ENCODE data around the gene ZNF813.
"Not testable (repeated sequence)": the region's sequence is repeated elsewhere in the genome, so short reads cannot be mapped to it uniquely, and the experiment has no call there.

ZNF813 gene

DNA sequence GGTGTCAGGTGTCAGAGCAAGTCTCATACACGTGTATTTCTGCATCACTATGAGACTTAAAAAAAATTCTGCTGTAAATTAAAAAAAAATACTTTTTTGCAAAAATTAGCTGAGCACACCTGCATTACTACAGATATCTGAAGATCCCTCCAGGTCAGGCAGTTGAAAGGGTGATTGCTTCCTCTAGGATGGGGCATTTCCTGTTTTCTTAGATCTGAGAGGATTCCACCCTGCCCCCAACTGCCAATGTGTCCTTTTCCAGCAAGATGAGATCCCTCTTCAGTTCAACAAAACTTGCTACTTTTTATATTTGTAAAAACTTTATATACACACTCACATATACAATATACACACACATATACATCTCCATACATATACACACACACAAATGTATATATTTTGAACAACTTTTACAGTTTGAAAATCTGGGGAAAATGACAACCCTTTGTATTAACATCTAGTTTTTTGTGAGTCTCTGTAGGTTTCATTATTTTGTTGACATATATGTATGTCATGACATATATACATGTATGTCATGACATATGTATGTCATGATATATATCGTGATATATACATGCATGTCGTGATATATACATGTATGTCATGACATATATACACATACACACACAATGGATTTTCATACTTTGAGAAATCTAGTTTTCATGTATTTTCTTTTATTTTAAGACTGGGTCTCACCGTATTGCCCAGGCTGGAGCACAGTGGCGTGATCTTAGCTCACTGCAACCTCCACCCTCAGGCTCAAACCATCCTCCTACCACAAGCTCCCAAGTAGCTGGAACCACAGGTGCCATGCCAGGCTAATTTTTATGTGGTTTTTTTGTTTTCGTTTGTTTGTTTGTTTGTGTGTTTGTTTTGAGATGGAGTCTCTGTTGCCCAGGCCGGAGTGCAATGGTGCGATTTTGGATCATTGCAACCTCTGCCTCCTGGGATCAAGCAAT lies 17.8 kb downstream of the ZNF813 start:
- no peak for DNase-seq (ENCODE audit: low read depth)

DNA sequence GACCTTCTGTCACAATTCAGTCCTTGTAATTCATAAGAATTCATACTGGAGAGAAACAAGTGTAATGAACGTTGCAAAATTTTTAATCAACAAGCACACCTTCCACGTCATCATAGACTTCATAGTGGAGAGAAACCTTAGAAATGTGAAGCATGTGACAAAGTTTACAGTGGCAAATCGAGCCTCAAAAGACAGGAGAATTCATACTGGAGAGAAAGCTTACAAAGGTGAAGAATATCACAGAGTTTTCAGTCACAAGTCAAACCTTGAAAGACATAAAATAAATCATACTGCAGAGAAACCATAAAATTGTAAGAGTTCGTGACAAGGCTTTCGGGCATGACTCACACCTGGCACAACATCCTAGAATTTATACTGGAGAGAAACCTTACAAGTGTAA lies 24.6 kb downstream of the ZNF813 start:
- no peak for DNase-seq (ENCODE audit: low read depth)

DNA sequence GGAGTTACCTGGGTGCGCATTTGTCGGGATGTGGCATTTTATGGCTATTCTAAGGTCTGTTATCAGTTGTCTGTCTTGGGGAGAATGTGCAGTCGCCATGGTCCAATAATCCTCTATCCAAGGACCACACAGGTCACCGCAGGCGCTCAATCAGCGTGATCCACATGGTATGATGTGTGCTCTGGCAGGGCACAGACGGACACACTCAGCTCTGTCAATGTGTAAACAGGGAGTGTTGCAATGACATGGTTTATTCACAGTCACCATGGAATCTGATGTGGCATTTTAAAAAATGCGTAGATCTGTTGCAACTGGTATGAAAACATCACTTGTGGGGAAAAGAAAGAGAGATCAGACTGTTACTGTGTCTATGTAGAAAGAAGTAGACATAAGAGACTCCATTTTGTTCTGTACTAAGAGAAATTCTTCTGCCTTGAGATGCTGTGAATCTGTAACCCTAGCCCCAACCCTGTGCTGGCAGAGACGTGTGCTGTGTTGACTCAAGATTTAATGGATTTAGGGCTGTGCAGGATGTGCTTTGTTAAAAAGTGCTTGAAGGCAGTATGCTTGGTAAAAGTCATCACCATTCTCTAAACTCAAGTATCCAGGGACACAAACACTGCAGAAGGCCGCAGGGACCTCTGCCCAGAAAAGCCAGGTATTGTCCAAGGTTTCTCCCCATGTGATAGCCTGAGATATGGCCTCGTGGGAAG lies 29.9 kb downstream of the ZNF813 start:
- not testable (repeated sequence) for DNase-seq (ENCODE audit: low read depth)

DNA sequence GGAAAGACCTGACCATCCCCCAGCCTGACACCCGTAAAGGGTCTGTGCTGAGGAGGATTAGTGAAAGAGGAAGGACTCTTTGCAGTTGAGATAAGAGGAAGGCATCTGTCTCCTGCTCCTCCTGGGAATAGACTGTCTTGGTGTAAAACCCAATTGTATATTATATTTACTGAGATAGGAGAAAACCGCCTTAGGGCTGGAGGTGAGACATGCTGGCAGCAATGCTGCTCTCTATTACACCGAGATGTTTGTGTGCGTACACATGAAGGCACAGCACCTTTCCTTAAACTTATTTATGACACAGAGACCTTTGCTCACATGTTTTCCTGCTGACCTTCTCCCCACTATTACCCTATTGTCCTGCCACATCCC lies 30.5 kb downstream of the ZNF813 start:
- not testable (repeated sequence) for DNase-seq (ENCODE audit: low read depth)

DNA sequence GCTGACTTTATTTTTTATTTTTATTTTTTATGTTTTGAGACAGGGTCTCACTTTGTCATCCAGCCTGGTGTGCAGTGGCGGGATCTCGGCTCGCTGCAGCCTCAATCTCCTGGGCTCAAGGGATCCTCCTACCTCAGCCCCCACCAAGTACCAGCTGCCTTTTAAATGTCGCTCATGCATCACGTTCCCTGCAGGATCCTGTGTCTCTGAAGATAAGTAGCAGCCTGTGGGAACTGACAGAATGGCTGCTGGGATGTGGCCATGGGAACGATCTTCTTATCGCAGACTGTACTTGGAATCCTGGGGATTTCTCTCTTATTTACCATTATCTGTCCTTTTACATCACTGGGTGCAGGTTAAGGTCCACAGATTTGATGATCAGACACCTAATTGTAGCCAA lies 35.6 kb downstream of the ZNF813 start:
- DNase-seq (ENCODE audit: low read depth): not testable (repeated sequence)

DNA sequence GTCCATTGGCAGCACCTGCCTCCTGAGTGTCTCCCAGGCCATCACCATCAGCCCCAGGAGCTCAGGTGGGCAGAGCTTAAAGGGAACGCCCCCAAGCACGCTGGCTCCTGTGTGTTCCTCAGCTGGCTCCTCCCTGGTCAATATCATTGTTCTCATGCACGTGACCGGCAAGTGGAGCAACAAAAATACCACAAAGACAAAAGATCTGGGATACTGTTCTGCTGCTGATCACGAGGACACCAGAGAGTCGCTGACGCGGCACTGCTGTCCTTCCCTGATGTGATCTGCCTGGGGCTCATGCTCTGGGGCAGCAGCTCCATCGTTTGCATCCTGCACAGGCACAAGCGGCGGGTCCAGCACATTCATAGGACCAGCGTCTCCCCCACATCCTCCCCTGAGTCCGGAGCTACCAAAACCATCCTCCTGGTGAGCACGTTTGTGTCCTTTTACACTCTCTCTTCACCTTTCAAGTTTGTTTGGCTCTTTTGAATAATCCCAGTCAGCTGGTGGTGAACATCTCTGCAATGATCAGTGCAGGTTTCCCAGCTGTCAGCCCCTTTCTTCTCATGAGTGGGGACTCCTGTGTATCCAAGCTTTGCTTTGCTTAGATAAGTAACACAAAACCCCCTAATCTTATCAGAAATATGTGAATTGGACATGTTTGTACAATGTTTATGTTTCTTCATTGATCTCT lies 36.3 kb downstream of the ZNF813 start:
- DNase-seq (ENCODE audit: low read depth): not testable (repeated sequence)

DNA sequence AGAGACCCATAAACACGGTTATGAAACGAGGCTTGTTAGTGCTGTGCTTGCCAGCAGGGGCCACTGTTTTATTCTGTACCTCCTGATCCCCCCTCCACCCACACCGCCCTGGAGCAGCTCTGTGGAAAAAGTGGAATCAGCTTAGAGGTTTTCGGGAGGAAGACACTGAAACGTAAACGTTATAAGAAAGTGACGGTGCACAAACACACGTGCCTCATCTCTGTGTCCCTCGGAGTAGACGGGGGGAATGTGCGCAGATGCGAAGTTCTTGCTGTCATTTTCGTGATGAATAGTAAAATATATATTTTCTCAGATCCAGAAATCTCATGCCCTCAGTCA lies 36.8 kb downstream of the ZNF813 start:
- DNase-seq (ENCODE audit: low read depth): not testable (repeated sequence)

DNA sequence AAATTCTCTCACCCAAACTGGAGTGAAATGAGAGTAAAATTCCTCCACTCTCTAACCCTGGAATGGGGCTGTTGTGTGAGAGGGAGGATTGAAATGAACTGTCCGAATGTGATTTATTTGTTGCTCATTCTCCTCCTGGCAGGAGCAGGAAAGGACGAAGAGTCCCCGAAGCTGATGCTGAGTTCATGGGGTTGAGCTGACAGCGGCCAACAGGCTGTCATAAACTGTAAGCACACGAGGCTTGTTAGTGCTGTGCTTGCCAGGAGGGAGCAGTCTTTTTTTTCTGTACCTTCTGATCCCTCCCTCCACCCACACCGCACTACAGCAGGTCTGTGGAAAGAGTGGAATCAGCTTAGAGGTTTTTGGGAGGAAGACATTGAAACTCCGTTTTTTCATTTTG lies 37.4 kb downstream of the ZNF813 start:
- no peak for DNase-seq (ENCODE audit: low read depth)

DNA sequence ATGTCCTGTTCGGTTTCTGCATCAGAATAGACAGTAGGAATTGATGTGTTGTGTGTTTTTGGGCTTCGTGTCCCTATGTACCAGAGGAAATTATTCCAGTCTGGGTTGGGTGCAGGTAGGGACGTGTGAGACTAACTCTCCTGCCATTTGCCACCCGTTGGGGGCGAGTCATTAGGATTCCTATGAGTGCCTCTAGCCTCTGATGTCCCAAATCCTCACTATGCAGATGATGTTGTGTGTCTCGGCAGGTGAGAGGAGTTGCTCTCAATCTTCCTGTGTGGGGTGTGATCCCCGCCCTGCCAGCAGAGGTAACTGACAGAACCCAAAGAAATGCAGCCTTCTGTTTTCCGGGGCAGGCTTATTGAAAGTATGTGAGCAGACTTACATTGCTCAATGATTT lies 39.2 kb downstream of the ZNF813 start:
- no peak for DNase-seq (ENCODE audit: low read depth)

DNA sequence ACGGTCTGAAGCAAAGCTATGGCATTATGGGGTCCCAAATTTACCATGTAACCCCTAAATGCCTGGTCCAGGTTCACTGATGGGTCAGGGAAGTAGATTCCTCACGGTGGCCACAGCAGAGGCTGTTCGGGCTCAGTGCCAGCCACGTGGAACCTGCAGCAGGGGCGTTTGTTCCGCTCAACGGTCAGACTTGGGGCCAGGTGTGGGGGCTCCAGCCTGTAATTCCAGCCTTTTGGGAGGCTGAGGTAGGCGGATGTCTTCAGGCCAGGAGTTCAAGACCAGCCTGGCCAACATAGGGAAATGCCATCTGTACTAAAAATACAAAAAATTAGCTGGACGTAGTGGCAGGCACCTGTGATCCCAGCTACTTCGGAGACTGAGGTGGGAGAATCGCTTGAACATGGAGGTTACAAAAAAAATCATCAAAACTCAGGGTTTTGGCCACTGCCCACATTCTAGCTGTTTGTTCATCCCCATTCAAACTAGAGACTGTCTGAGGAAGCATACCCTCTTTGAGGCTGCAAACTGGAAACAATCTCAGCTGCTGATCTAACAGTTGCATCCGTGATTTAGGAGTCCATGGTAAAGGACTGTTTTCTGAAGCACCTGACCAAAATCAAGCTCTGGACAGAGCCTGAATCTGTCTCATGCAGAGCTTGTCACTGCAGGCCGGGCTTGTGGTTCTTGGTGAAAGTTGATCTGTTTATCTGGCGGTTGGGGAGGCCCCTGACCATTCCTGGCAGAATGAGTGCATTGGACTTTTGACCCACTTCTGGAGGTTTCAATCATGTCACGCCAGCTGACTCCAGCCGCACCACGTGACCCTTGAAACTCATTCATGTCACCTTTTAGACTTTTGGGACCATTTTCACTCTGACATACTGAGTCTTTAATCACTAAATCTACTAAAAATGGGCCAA lies 40.2 kb downstream of the ZNF813 start:
- DNase-seq (ENCODE audit: low read depth): peak; percentile 34

DNA sequence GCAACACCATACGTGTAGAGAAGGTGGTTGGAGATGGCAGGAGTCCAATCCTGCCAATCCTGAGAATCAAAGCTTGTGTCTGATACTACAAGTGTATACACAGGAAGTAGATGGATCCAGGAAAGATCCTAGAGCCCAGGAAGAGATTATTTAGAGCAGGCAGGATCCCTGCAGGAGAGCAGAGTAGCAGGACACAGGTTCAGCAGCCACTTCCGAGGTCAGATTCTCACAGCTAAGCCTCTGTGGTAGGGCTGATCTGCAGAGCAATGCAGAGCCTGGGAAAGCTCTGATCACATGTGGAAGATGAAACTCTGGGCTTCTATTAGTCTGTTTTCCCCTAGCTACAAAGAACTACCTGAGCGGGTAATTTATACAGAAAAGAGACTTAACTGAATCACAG lies 41.9 kb downstream of the ZNF813 start:
- DNase-seq (ENCODE audit: low read depth): no peak

DNA sequence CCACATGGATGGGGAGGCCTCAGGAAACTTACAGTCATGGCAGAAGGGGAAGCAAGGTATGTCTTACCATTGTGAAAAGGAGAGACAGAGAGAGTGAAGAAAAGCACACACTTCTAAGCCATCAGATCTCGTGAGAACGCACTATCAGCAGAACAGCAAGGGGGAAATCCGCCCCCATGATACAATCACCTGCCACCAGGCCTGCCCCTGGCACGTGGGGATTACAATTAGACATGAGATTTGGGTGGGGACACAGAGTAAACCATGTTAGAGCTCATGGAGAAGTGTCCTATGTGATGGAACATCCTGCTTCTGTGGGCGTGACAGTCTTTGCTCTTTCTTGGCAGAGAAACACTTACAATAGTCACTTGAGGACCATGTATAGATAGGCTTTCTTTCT lies 42.3 kb downstream of the ZNF813 start:
- no peak for DNase-seq (ENCODE audit: low read depth)

DNA sequence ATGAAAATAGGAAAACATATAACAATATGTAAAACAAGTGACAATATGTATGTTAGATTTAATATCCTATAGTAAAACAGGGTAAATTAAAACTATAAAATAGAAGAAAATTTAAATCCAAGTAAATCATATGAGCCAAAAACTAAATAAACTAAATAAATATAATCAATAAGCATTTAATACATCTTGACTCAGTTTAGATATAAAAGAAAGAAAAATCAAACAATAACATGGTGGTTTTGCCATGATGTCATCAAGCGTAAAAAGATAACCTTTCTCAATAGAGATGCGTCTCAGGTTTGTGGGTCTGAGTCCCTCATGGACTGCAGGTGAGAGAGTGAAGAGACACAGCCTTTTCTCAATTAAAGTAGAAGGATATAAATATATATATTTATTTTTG lies 43.8 kb downstream of the ZNF813 start:
- no peak for DNase-seq (ENCODE audit: low read depth)

DNA sequence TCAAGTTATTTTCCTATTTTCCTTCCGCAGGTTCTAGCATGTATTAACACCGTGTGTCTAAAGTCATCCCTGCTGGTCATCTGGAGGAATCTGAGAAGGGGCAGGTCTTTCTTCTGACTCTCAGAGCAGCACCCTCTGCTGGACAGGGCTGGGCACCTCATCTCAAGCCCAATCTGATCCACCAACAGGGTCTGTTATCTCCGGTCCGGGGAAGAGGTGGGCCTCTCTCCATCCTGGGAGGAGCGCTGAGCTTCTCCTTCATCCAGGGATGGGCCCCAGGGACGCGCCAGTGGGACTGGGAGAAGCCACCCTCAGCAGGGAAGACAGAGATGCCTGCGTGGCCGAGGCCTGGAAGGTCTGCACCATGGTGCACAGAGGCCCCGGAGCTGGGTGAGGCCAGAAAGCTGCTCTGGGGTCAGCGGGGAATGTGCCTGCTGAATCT lies 44.4 kb downstream of the ZNF813 start:
- peak; percentile 31 for DNase-seq (ENCODE audit: low read depth)

DNA sequence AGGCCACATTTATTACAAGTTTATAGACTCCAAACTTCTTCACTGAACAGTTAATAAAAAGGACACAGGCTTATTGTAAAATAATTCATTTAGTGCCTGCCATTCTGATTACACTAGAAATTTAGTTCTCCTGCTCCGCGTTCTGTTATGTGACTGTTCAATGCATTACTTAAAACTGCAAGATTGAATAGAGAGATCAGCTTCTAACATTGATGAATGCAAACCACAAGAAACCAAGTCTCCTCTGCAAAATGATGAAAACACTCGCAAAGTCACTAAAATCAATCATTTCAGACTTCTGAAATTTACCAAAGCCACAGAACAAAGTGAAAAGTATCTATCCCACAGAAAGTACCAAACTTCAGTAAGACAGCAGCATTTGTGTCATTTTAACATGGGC lies 47.5 kb downstream of the ZNF813 start:
- DNase-seq (ENCODE audit: low read depth): not testable (repeated sequence)

DNA sequence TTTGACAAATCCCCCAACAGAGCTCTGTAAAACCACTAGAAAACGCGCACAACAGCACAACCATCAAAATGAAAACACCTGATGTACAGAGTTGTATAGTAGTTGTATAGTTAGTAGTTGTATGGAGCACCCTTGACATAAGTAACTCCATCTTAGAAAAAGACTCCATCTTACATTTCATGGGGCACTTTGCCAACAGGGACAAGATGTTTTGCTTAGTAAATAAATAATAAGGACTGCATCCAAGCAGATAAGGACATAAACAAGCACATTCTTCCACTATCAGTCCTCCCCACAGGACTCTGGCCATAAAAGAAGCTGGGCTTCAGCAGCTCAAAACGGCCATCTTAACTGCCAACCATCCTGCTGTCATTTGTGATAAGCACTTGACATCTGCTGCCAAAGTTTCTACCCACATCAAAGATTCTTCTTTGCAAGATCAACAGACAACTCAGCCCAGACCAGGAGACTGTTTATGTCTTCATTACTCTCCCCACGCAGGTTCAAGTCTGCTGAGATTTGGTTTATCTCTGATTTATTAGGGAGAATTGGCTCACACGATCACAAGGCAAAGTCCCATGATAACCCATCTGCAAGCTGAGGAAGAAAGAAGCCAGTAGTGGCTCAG lies 49.7 kb downstream of the ZNF813 start:
- DNase-seq (ENCODE audit: low read depth): no peak

DNA sequence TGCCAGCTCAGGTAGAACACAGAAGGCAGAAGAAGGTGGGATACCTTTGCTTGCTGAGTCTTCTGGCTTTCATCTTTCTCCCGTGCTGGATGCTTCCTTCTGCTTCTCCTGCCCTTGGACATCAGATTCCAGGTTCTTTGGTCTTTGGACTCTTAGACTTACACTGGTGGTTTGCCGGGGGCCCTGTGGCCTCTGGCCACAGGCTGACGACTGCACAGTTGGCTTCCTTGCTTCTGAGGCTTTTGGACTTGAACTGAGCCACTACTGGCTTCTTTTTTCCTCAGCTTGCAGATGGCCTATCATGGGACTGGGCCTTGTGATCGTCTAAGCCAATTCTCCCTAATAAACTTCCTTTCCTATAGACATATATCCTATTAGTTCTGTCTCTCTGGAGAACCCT lies 50.6 kb downstream of the ZNF813 start:
- no peak for DNase-seq (ENCODE audit: low read depth)

DNA sequence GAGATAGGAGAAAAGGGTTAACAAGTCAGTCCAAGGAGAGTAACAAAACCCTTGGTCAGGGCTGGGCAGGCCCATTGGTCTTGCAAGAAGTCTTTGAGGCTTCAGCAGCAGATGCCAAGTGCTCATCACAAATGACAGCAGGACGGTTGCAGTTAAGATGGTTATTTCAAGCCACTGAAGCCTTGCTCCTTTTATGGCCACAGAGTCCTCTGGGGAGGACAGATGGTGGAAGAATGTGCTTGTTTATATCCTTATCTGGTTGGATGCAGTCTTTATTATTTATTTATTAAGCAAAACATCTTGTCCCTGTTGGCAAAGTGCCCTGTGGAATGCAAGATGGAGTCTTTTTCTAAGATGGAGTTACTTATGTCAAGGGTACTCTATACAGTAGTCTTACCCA lies 51.2 kb downstream of the ZNF813 start:
- no peak for DNase-seq (ENCODE audit: low read depth)

DNA sequence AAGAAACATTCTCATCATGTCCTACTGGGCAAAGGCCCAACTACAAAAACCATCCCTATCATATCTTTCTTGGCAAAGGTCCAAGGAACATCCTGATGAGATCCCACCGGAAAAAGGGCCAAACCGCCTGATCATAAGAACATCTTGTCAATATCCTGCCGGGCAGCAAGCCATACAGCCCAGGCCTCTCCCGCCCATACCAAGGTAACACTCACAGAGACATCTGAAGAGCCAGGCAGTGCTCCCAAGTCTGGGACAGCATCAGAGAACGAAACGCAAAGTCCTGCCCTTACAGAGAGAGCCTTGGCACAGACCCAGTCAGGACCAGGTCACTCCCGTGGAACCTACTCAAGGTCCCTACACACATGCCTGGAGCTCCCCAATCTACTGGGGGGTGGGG lies 51.9 kb downstream of the ZNF813 start:
- no peak for DNase-seq (ENCODE audit: low read depth)

DNA sequence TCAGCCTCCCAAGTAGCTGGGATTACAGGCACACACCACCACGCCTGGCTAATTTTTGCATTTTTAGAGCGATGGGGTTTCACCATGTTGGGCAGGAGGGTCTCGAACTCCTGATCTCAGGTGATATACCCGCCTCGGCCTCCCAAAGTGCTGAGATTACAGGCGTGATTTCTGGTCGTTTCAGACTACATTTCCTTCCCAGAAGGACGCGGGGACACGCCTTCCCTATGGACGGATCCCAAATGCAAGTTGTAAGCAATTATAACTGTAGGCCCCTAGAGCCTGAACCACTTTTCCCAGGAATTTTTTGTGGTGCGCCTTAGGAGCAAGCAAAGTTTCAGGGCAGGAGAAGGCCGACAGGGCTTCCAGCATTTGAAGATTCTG lies 52.6 kb downstream of the ZNF813 start:
- DNase-seq (ENCODE audit: low read depth): no peak

Measured in HS-27A (cell line).